ENCODE data around the gene ZNF394. TPM values are rescaled to one million over a fixed set of nuclear protein-coding genes. Genes with fewer than 3 reads are reported as not detected.
A peak's percentile ranks its signal among the peaks of the same experiment; 100 is the strongest.

ZNF394 gene
- polyA plus RNA-seq, 1 of the 3 experiments (the other 2 are of a cell fraction), result 19.8 TPM

- TF ChIP-seq FOXJ3 (CRISPR knock-in tag; IDR thresholded peaks at IDR 0.05) (no peak), GABPA (IDR thresholded peaks at IDR 0.05; ENCODE audit: low read depth) (no peak), USF2 (IDR thresholded peaks at IDR 0.05; ENCODE audit: borderline replicate concordance, low read depth, low read length) (no peak), SMC3 (IDR thresholded peaks at IDR 0.05; ENCODE audit: low read depth, low read length) (no peak), TEAD4 (IDR thresholded peaks at IDR 0.05; ENCODE audit: borderline replicate concordance, insufficient read depth) (no peak), FOSL2 (IDR thresholded peaks at IDR 0.05; ENCODE audit: borderline replicate concordance, low read depth) (no peak), CTCF (IDR thresholded peaks at IDR 0.05) (no peak), USF1 (IDR thresholded peaks at IDR 0.05; ENCODE audit: borderline replicate concordance, low read depth) (no peak), RXRA (IDR thresholded peaks at IDR 0.05; ENCODE audit: borderline replicate concordance, low read depth) (no peak), POLR2AphosphoS5 (IDR thresholded peaks at IDR 0.05; ENCODE audit: low read depth, low read length) (no peak), TAF1 (IDR thresholded peaks at IDR 0.05; ENCODE audit: borderline replicate concordance, low read depth, low read length) (no peak), MXI1 (IDR thresholded peaks at IDR 0.05; ENCODE audit: low read depth, low read length) (no peak), YY1 (IDR thresholded peaks at IDR 0.05; ENCODE audit: low read depth) (no peak), SIN3A (IDR thresholded peaks at IDR 0.05; ENCODE audit: borderline replicate concordance, low read depth, low read length) (no peak)
- CTCF ChIA-PET, result no interaction called here
- WGBS (ENCODE audit: low lambda C conversion rate), result 100% methylated on average over 11 of the region's 11 CpGs
- H2AFZ ChIP-seq (ENCODE audit: low read depth), result no peak overlapping the region
- no peaks in the 10 kb centered on the region for H3K9me3 ChIP-seq
- peaks cover 22% of the 10 kb centered on the region for H3F3A ChIP-seq (replicated peaks; ENCODE audit: insufficient read depth)
- DNase-seq, result no peak
- no peak overlapping the region for H3K4me2 ChIP-seq
- H3K79me2 ChIP-seq (ENCODE audit: insufficient read depth), result peaks cover 28% of the 10 kb centered on the region; the same call in 1 of the 2 replicates
- H3K36me3 ChIP-seq (replicated peaks in 1 of 2; ENCODE audit: control insufficient read depth in 1 of 2, insufficient read depth in 2 of 2, low read length in 1 of 2), result peaks cover 64 to 96% of the 10 kb centered on the region in 2 experiments
- no peak overlapping the region for H3K9ac ChIP-seq
- peaks cover 25% of the 10 kb centered on the region for H4K20me1 ChIP-seq (ENCODE audit: insufficient read depth)
- H3K4me1 ChIP-seq (ENCODE audit: control insufficient read depth in 1 of 2, insufficient read depth in 2 of 2, low read depth in 1 of 2, low read length in 1 of 2), result no peaks in the 10 kb centered on the region
- H3K4me3 ChIP-seq (ENCODE audit: low read depth in 2 of 2, low read length in 1 of 2), result no peak overlapping the region
- H3K27me3 ChIP-seq (ENCODE audit: insufficient read depth), result no peaks in the 10 kb centered on the region
- POLR2A ChIA-PET, result no interaction called here
- no peak overlapping the region for H3K27ac ChIP-seq (ENCODE audit: low read depth in 2 of 2, low read length in 1 of 2)
- no peaks in the 10 kb centered on the region for H3K9me2 ChIP-seq
Observed at GRCh38 chr7:99453105-99453504, 47.0 kb downstream of the ZNF394 start.

DNA sequence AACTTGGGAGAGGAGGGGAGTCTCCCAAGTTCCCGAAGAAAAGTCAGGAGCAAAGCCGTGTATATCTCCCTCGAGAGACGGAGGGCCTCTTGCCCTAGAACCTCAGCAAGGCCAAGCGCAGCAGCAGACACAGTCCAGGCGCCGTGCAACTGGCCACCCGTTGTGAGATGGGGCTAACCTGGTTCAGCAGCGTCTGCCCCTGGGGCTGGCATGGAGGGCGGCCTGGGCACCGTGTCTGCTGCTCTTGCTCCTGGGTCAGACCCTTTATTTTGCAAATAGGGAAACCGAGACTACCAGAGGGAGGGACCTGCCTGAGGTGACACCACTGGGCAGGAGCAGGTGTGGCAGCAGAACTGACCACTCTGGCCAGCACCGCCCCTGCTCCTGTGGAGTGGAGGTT lies 47.5 kb downstream of the ZNF394 start:
- Histone ChIP-seq H3K9me2 (no peaks in the 10 kb centered on the region), H3K4me2 (no peak overlapping the region), H3K4me1 (ENCODE audit: control insufficient read depth in 1 of 2, insufficient read depth in 2 of 2, low read depth in 1 of 2, low read length in 1 of 2) (no peaks in the 10 kb centered on the region), H3K4me3 (ENCODE audit: low read depth in 2 of 2, low read length in 1 of 2) (no peak overlapping the region), H3K79me2 (ENCODE audit: insufficient read depth) (peaks cover 30% of the 10 kb centered on the region; the same call in 1 of the 2 replicates), H3K36me3 (replicated peaks in 1 of 2; ENCODE audit: control insufficient read depth in 1 of 2, insufficient read depth in 2 of 2, low read length in 1 of 2) (peaks cover 67 to 96% of the 10 kb centered on the region in 2 experiments), H3K27ac (ENCODE audit: low read depth in 2 of 2, low read length in 1 of 2) (no peak overlapping the region), H4K20me1 (ENCODE audit: insufficient read depth) (peaks cover 19% of the 10 kb centered on the region), H3K9me3 (no peaks in the 10 kb centered on the region), H3F3A (replicated peaks; ENCODE audit: insufficient read depth) (peaks cover 17% of the 10 kb centered on the region), H2AFZ (ENCODE audit: low read depth) (no peak overlapping the region), H3K9ac (no peak overlapping the region), H3K27me3 (ENCODE audit: insufficient read depth) (no peaks in the 10 kb centered on the region)
- WGBS (ENCODE audit: low lambda C conversion rate), result 97% methylated on average over 13 of the region's 13 CpGs
- POLR2A ChIA-PET, result no interaction called here
- CTCF ChIA-PET, result no interaction called here
- peak; percentile 25 for DNase-seq
- no peak for TF ChIP-seq ZBTB33 (IDR thresholded peaks at IDR 0.05; ENCODE audit: borderline replicate concordance, low read depth)
- TF ChIP-seq FOSL2 (IDR thresholded peaks at IDR 0.05; ENCODE audit: borderline replicate concordance, low read depth), result no peak
- TF ChIP-seq EP300 (IDR thresholded peaks at IDR 0.05; ENCODE audit: borderline replicate concordance in 1 of 2, low read depth in 1 of 2, low read length in 1 of 2), result no peak
- no peak for TF ChIP-seq TEAD4 (IDR thresholded peaks at IDR 0.05; ENCODE audit: borderline replicate concordance, insufficient read depth)
